ENCODE measurements around the gene CDCP1.
"Not testable (repeated sequence)": the region's sequence is repeated elsewhere in the genome, so short reads cannot be mapped to it uniquely, and the experiment has no call there.

The CDCP1 gene

DNA sequence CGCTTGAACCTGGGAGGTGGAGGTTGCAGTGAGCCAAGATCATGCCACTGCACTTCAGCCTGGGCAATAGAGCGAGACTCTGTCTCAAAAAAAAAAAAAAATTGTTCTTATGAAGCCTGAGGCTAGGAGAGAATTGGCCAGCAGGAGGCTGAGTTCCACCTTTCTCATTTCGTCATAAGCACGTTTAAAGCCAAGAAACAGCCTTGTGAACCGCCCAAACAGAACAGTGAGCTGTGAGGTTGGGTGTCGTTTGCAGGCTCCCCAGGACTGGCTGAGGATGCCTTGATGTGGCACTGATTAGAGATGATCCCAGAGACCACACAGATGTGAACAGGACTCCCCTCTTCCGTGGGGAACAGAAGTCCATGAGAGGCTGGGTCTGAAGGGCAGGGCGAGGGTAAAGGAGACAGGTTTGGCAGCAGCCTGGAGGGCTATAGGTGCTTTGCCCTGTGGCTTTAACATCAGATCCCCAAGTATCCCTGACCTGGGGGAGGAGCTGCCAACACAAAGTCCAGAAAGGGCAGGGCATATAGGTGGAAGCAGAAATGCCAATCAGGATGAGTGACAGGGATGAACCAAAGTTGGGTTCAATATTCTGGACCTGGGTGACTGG is 67.2 kb downstream of the CDCP1 start:
- POLR2A ChIA-PET: no interaction called here
- DNase-seq (ENCODE audit: extremely low spot score): no peak
- TF ChIP-seq, protein P1, sequence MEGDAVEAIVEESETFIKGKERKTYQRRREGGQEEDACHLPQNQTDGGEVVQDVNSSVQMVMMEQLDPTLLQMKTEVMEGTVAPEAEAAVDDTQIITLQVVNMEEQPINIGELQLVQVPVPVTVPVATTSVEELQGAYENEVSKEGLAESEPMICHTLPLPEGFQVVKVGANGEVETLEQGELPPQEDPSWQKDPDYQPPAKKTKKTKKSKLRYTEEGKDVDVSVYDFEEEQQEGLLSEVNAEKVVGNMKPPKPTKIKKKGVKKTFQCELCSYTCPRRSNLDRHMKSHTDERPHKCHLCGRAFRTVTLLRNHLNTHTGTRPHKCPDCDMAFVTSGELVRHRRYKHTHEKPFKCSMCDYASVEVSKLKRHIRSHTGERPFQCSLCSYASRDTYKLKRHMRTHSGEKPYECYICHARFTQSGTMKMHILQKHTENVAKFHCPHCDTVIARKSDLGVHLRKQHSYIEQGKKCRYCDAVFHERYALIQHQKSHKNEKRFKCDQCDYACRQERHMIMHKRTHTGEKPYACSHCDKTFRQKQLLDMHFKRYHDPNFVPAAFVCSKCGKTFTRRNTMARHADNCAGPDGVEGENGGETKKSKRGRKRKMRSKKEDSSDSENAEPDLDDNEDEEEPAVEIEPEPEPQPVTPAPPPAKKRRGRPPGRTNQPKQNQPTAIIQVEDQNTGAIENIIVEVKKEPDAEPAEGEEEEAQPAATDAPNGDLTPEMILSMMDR (IDR thresholded peaks at IDR 0.05; ENCODE audit: control extremely low read depth, extremely low read depth, low read depth, missing control alignments): no peak
- CTCF ChIA-PET: no interaction called here

DNA sequence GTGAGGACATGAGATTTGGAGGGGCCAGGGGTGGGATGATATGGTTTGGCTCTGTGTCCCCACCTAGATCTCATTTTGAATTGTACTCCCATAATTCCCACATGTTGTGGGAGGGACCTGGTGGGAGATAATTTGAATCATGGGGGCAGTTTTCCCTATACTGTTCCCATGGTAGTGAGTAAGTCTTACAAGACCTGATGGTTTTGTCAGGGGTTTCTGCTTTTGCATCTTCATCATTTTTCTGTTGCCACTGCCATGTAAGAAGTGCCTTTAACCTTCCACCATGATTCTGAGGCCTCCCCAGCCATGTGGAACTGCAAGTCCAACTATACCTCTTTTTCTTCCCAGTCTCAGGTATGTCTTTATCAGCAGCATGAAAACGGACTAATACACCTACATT is 67.9 kb downstream of the CDCP1 start:
- DNase-seq (ENCODE audit: extremely low spot score); CTCF ChIA-PET; POLR2A ChIA-PET: not testable (repeated sequence)

DNA sequence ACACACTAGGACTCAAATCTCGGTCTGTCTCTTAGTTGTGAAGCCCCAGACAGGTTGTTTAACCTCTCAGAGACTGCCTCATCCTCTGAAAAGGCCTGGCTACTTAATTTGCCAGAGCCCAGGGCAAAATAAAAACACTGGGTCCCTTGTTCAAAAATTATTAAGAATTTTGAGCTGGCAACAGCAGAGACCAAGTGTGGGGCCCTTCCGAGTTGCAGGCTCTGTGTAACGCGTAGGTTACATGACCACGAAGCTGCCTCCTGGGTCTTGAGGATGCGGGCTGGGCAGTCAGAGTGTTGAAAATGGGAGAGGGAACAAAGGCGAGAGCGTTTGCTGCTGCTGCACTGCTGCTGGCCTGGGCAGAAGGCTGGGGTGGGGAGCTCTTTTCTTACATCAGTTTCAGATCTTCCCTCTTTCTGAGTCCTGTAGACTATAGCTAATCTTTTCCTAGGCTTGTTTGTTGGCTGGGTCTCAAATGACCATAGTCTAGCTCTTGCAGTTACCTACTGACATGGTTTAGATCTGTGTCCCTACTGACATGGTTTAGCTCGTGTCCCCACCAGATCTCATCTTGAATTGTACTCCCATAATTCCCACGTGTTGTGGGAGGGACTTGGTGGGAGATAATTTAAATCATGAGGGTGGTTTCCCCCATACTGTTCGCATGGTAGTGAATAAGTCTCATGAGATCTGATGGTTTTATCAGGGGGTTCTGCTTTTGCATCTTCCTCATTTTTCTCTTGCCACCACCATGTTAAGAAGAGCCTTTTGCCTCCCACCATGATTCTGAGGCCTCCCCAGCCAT is 70.2 kb downstream of the CDCP1 start:
- TF ChIP-seq, protein P1 (IDR thresholded peaks at IDR 0.05; ENCODE audit: control extremely low read depth, extremely low read depth, low read depth, missing control alignments): no peak
- ChIA-PET CTCF (interaction anchor here (1.1 to 1.4 kb wide), 2 partner anchors 13 to 38 kb away, joined by 4 read pairs; no protein-coding TSS in a partner anchor), POLR2A (no interaction called here)
- no peak for DNase-seq (ENCODE audit: extremely low spot score)

DNA sequence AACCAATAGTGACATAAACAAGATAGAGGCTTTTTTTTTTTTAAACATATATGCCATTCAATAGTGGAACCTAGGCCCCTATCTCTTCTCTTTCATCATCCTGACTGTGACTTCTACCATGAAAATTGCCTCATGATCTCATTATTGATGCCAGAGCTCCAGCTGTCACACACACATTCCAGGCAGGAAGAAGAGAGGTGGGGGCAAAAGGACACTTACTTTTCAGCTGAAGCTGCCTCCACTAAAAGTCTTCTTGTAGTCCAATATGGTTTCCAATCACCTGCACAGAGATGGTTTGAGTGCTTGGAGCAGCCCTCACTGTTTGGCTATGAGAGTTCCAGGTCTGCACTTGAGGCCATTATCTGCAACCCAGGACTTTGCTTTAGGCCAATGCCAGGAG is 75.1 kb downstream of the CDCP1 start:
- ChIA-PET POLR2A (no interaction called here), CTCF (interaction anchor here (1.4 to 2.2 kb wide), 2 partner anchors 16 to 34 kb away, joined by 3 to 7 read pairs; no protein-coding TSS in a partner anchor)
- TF ChIP-seq, protein P1 (IDR thresholded peaks at IDR 0.05; ENCODE audit: control extremely low read depth, extremely low read depth, low read depth, missing control alignments): no peak
- no peak for DNase-seq (ENCODE audit: extremely low spot score)

DNA sequence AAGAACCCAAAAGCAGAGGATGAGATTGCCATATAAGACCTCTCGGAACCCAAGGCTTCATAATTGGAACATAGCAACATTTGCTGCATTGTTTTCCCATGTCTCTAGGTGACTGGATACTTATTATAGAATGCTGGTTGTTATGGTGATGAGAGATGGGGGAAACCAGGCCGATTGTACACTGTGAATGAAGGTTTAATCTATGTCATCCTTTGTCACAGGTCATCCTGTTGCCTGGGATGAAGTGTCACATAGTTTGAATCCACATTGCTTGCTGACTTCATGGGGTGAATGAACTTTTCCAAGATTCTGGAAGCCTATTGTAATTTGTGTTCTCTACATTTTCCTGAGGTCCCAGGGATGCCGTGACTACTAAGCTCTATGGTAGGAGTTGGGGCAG is 78.2 kb downstream of the CDCP1 start:
- POLR2A ChIA-PET: no interaction called here
- DNase-seq (ENCODE audit: extremely low spot score): no peak

DNA sequence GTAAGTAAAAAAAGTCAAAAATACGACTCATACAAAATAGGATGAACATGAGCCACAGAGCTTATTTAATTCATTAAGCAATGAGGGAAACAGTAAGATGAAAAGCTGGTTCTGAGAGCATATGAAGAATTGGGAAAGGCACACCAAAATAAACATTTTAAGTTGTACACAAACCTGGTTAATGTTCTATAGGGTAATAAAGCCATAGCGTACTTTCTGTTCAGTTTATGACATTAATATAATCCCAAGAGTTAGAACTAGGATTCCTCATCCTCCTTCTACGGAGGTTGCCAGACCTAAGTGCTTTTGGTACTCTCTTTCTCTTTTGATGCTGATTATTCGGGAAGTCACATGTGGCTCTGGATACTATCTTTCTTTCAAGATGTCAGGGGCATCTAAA is 78.7 kb downstream of the CDCP1 start:
- no peak for DNase-seq (ENCODE audit: extremely low spot score)
- ChIA-PET POLR2A (no interaction called here), CTCF (interaction anchor here (0.8 to 1.3 kb wide), 2 partner anchors 19 to 27 kb away, joined by 3 read pairs; no protein-coding TSS in a partner anchor)
- TF ChIP-seq, protein P1 (IDR thresholded peaks at IDR 0.05; ENCODE audit: control extremely low read depth, extremely low read depth, low read depth, missing control alignments): no peak

More for the DNA sequence above, 78.2 kb downstream of the CDCP1 start:
- TF ChIP-seq, protein P1 (IDR thresholded peaks at IDR 0.05; ENCODE audit: control extremely low read depth, extremely low read depth, low read depth, missing control alignments): no peak
- CTCF ChIA-PET: interaction anchor here (1.3 kb wide), 1 partner anchor 27 kb away, joined by 3 read pairs; no protein-coding TSS in a partner anchor
